Heart right ventricle (tissue), 16 donors: ENCODE data around the gene ZBP1. TPM values are rescaled to one million over a fixed set of nuclear protein-coding genes. Genes with fewer than 3 reads are reported as not detected.
A peak's percentile ranks its signal among the peaks of the same experiment; 100 is the strongest.

ENCODE experiments used
- ATAC-seq, 8 donors: fragments of 200-7000 bp; cut with Tn5 transposase; one replicate each; pipeline ENCODE4 v1.9.1; 2020; ENCODE audit warnings: mild to moderate bottlenecking in 8 of 8, moderate library complexity in 8 of 8, moderate number of reproducible peaks in 1 of 8
- DNase-seq, 2 donors: peaks; one replicate each; pipeline ENCODE4 v3.0.0-alpha.2; 2020
- H3K27ac ChIP-seq, 10 donors: fragments of 200-600 bp; sonication (generic) in 2 of 10; one replicate each; pipeline versions ENCODE4 v1.5.0 to v1.8.0; 2020 to 2022; ENCODE audit warnings: mild to moderate bottlenecking in 3 of 10
- H3K27me3 ChIP-seq, 7 donors: fragments of 200-600 bp; one replicate each; pipeline ENCODE4 v1.8.0; 2021 to 2022; ENCODE audit warnings: mild to moderate bottlenecking in 2 of 7
- H3K36me3 ChIP-seq, 9 donors: fragments of 200-600 bp; sonication (generic) in 1 of 9; one replicate each; pipeline versions ENCODE4 v1.5.0 to v1.8.0; 2020 to 2022; ENCODE audit warnings: mild to moderate bottlenecking in 2 of 9
- H3K4me1 ChIP-seq, 9 donors: fragments of 200-600 bp; sonication (generic) in 1 of 9; one replicate each; pipeline versions ENCODE4 v1.5.0 to v1.8.0; 2020 to 2022; ENCODE audit warnings: mild to moderate bottlenecking in 4 of 9
- H3K4me3 ChIP-seq, 10 donors: fragments of 200-600 bp; sonication (generic) in 2 of 10; one replicate each; pipeline versions ENCODE4 v1.5.0 to v1.8.0; 2020 to 2022; ENCODE audit warnings: mild to moderate bottlenecking in 7 of 10, moderate library complexity in 2 of 10
- H3K9me3 ChIP-seq, 11 donors: fragments of 200-600 bp in 10 of 11; sonication (generic) in 2 of 11; one replicate each; pipeline versions ENCODE4 v1.5.0 to v1.8.0; 2013 to 2022; ENCODE audit warnings: mild to moderate bottlenecking in 2 of 11, control low read depth in 1 of 11, moderate library complexity in 1 of 11
- WGBS, 2 donors: extraction: QIAGEN DNeasy Blood & Tissue Kit; methylation state at CpG; one replicate each; pipeline ENCODE4 v1.1.7; 2013; ENCODE audit warnings: inconsistent platforms in 1 of 2; 5-methylcytosine and 5-hydroxymethylcytosine counted together
- intact Hi-C, 10 donors: fragments of 100-400 bp; cut with DNase I; formaldehyde crosslinking; loops; one replicate each; pipeline versions ENCODE4 v1.11.1 to v1.14.2; 2022
- long read RNA-seq, 3 donors: library from polyadenylated mRNA; unstranded; transcript quantifications; one replicate each; pipeline ENCODE4 v2.0.0, GENCODE V29; 2020 to 2021
- polyA plus RNA-seq, 2 donors: library from polyadenylated mRNA; stranded (reverse); fragments of 200-250 nt; gene quantifications; one replicate each; pipeline ENCODE4 v1.2.3, GENCODE V29; 2013
- total RNA-seq, 10 donors: library from RNA; stranded (reverse); fragmentation: NEBNext Ultra II Directional in 3 of 10; extraction: Animal tissue kit (Norgen Biotek cat#: 25700) in 3 of 10; gene quantifications; one replicate each; pipeline versions ENCODE4 v1.2.1 to v1.2.4, GENCODE V29; 2021 to 2023
- TF ChIP-seq, protein P1 (sequence below), 9 donors: fragments of 200-600 bp; sonication (generic) in 2 of 9; IDR thresholded peaks; one replicate each; pipeline versions ENCODE4 v1.5.0 to v1.8.0; 2021 to 2022; ENCODE audit warnings: antibody characterized with exemption in 9 of 9, mild to moderate bottlenecking in 5 of 9, moderate library complexity in 1 of 9
- donor health status: Arrhythmogenic right ventricular cardiomyopathy.
- donor health status: ischemic (EF 13 %, LVEDD 7.1; RV severe dilation, severe dysfunction).
- donor health status: healthy with polysubstance abuse.
- donor health status: DM: no; HTN: yes; CAD: no.
- donor health status: DM: no; HTN: no; CAD: no.
- donor health status: ischemic (EF 25% LVEDD 6.9; RV normal size, moderate dysfunction).
- donor health status: ischemic (EF 25% LVEDD 5.7; RV mildly dilated, moderate dysfunction).
- donor health status: healthy.
- donor health status: DM: yes; HTN: yes; CAD: no.
- donor health status: Ischemic cardiomyopathy.
- donor health status: ischemic (EF 35%, LVEDD 5.7; RV mildly dilated, moderate dysfunction).
- donor health status: nonischemic (EF 11% LVEDD 7.7; RV severe dilation, severe dysfunction).
- donor health status: DM: yes; HTN: yes; CAD: no.
- donor health status: PGD.
- donor health status: ischemic (EF 29% LVEDD 5.4; RV normal size, mild dysfunction).
- donor health status: nonischemic (EF 23%, LVEDD 6.1; RV moderate dilation, normal function).

Gene ZBP1, protein sequence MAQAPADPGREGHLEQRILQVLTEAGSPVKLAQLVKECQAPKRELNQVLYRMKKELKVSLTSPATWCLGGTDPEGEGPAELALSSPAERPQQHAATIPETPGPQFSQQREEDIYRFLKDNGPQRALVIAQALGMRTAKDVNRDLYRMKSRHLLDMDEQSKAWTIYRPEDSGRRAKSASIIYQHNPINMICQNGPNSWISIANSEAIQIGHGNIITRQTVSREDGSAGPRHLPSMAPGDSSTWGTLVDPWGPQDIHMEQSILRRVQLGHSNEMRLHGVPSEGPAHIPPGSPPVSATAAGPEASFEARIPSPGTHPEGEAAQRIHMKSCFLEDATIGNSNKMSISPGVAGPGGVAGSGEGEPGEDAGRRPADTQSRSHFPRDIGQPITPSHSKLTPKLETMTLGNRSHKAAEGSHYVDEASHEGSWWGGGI
- total RNA-seq (1 to 10 TPM in 1 of 10 donors, under 1 TPM in 7, not detected in 2; 0.16 to 1.2 (median 0.31) TPM), polyA plus RNA-seq (under 1 TPM; 0.13 to 0.51 TPM)
- long read RNA-seq, donor 1, result 0 reads
- long read RNA-seq, donor 2, result 0 reads
- long read RNA-seq, donor 3, partial matches to known transcripts, result 0 of 1 reads
- long read RNA-seq, donor 3, other reads (novel, unspliced or antisense), result 0 of 1 reads

DNA sequence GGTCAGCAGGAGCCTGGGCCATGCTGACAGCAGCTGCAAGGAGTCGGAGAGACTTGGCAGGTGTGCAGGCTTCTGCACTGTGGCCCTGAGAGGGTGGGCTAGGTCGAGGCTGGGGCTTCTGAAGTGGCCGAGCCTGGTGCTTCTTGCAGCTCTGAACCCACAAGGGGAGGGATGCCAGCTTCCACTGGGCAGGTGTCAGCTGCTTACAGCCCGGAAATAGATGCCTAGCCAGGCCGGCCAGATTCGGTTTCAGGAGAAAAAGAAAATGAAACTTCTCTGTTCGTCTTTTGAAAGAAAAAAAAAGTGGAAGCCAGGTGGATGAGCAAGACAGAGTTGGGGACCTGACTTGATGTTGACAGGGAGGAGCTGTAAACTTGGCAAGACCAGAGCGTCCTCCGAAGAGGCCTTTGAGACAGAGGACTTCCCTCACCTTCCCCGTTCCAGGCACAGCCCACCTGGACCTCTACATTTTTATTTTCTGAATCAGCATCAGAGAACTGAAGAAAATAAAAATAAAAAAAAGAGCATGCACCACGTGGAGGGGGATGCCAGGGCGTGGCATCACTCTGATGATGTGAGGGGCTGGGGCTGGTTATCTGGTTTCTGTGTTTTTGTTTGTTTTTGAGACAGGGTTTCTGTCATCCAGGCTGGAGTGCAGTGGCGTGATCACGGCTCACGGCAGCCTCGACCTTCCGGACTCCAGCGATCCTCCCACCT, at the start of gene ZBP1:
Gene ZBP1, minus strand, starts transcription at position 153 of the 717 bp plus-strand sequence. Its CDS starts 131 bp downstream, at position 22.
- TF ChIP-seq, protein P1, sequence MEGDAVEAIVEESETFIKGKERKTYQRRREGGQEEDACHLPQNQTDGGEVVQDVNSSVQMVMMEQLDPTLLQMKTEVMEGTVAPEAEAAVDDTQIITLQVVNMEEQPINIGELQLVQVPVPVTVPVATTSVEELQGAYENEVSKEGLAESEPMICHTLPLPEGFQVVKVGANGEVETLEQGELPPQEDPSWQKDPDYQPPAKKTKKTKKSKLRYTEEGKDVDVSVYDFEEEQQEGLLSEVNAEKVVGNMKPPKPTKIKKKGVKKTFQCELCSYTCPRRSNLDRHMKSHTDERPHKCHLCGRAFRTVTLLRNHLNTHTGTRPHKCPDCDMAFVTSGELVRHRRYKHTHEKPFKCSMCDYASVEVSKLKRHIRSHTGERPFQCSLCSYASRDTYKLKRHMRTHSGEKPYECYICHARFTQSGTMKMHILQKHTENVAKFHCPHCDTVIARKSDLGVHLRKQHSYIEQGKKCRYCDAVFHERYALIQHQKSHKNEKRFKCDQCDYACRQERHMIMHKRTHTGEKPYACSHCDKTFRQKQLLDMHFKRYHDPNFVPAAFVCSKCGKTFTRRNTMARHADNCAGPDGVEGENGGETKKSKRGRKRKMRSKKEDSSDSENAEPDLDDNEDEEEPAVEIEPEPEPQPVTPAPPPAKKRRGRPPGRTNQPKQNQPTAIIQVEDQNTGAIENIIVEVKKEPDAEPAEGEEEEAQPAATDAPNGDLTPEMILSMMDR (IDR thresholded peaks at IDR 0.05), result no peak
- intact Hi-C loops, result no loop called here
- 63 to 72% methylated on average over 18 of the region's 18 CpGs for WGBS, 2 donors
- peak in 1 of 8 donors; percentile 18 for ATAC-seq
- peaks cover 0 to 43% (median 0%) of the 10 kb centered on the region in 9 donors for H3K4me1 ChIP-seq
- peak within 1 kb of the TSS in 4 of 10 donors; percentile 1 to 48 (median 28) for H3K4me3 ChIP-seq
- H3K36me3 ChIP-seq, result no peaks in the 10 kb centered on the region
- DNase-seq, result no peak
- peaks cover 0 to 17% (median 7%) of the 10 kb centered on the region in 11 donors for H3K9me3 ChIP-seq
- H3K27ac ChIP-seq, result peak within 1 kb of the TSS in 4 of 10 donors; percentile 19 to 88 (median 62)
- H3K27me3 ChIP-seq, result peaks cover 0 to 38% (median 7%) of the 10 kb centered on the region in 7 donors

DNA sequence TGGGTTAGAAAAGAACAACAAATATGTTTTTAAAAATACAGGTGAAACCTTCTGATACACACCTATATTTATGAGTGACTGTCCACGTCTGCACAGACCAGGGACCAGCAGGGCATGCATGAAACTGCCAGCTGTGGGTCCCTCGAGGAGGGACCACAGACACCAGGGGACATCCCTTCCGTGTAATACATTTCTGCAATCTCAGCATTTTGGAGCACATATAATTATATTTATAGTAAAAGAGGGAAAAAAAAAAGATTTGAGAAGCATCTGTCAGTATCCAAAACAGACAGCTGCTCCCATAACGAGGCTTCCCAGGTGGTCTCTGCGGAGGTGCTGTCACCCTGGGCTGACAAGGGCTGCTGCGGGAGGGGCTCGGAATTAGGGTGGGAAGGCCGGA, 49.4 kb upstream of the ZBP1 start:
- H3K27me3 ChIP-seq, result no peaks in the 10 kb centered on the region
- no peak for ATAC-seq
- TF ChIP-seq, protein P1 (IDR thresholded peaks at IDR 0.05), result no peak
- peaks cover 0 to 6% (median 0%) of the 10 kb centered on the region in 9 donors for H3K36me3 ChIP-seq
- H3K4me3 ChIP-seq, result no peak overlapping the region
- WGBS, 2 donors, result 94 to 96% methylated on average over 8 of the region's 8 CpGs
- H3K4me1 ChIP-seq, result peaks cover 7 to 44% (median 28%) of the 10 kb centered on the region in 9 donors
- H3K9me3 ChIP-seq, result no peaks in the 10 kb centered on the region
- H3K27ac ChIP-seq, result no peak overlapping the region
- DNase-seq, result no peak
- intact Hi-C loops, result loop anchor here in 1 of 10 donors (5.0 kb wide), 1 partner anchor 38 kb away; no protein-coding TSS in a partner anchor

DNA sequence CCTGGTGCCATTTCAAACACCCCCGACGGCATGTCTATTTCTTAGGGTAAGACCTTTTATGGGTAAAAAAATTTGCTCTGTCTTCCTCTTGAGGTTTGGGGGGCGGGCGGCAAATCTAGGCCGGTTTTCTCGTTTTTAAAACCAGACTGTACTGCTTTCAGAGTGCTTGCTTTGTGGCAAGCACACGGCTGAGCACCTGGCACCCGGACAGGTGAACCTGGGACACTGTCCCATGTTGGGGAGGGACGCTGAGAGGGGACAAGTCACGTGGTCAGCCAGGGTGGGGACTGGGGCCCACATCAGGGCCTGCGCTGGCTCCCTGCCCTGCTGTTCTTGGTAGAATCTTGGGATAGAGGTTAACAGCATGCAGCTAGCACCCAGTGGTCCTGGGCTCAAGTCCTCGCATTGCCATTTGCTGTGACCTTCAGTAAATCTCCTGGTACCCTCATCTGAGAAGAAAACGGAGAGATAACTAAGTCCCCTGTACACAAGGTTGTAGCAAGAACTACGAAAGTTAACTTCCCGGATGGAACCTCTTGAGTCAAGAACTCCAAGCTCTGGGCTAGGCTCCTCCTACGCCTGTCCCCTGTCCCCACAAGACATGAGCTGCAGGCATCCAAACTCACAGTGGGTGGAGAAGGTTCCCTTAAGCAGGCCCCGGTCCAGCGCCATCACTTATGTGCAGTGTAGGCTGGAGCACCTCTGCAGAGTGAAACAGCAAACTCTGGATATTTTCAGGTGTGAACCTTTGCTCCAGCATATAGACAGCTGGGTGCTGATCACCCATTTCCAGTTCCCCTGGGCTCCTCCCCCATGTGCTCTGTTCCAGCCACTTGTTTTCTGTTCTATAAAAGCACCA, 47.9 kb upstream of the ZBP1 start:
- DNase-seq (no peak), ATAC-seq (no peak)
- 80 to 82% methylated on average over 18 of the region's 18 CpGs for WGBS, 2 donors
- Histone ChIP-seq H3K27me3 (no peaks in the 10 kb centered on the region), H3K36me3 (peaks cover 0 to 6% (median 0%) of the 10 kb centered on the region in 9 donors), H3K27ac (no peak overlapping the region), H3K9me3 (no peaks in the 10 kb centered on the region), H3K4me3 (no peak overlapping the region), H3K4me1 (peaks cover 7 to 38% (median 28%) of the 10 kb centered on the region in 9 donors)
- TF ChIP-seq, protein P1 (IDR thresholded peaks at IDR 0.05), result no peak
- intact Hi-C loops, result no loop called here
